ENCODE data around the gene USP17L5.
"Not testable (repeated sequence)": the region's sequence is repeated elsewhere in the genome, so short reads cannot be mapped to it uniquely, and the experiment has no call there.

DNA sequence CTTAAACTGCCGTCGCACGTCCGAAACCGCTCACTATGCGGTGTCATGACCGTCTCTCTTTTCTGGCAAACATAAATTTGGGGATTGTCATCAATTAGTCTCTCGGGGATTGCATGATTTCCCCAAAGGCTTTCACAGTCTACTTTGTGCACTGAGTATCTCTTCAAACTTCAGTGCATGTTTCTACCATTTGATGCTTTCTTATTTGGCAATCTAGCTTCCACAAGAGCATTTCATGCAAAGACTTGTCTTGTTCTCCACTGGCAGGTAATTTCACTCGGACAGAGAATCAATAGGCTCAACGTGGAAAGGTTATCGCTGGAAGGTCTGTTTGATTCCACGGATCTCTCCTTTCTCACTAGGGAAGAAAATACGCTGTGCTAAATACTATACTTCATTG is 15.0 kb upstream of the USP17L5 start:
- TF ChIP-seq, protein P1, sequence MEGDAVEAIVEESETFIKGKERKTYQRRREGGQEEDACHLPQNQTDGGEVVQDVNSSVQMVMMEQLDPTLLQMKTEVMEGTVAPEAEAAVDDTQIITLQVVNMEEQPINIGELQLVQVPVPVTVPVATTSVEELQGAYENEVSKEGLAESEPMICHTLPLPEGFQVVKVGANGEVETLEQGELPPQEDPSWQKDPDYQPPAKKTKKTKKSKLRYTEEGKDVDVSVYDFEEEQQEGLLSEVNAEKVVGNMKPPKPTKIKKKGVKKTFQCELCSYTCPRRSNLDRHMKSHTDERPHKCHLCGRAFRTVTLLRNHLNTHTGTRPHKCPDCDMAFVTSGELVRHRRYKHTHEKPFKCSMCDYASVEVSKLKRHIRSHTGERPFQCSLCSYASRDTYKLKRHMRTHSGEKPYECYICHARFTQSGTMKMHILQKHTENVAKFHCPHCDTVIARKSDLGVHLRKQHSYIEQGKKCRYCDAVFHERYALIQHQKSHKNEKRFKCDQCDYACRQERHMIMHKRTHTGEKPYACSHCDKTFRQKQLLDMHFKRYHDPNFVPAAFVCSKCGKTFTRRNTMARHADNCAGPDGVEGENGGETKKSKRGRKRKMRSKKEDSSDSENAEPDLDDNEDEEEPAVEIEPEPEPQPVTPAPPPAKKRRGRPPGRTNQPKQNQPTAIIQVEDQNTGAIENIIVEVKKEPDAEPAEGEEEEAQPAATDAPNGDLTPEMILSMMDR (conservative IDR thresholded peaks at IDR 0.05; ENCODE audit: low read length), result not testable (repeated sequence)
- TF ChIP-seq EZH2phosphoT487 (IDR thresholded peaks at IDR 0.05; ENCODE audit: borderline replicate concordance), result not testable (repeated sequence)
